WERI-Rb-1 (cell line): ENCODE measurements around the gene RAB3IL1.

Experiments used
- DNase-seq: peaks from one replicate; pipeline ENCODE4 v3.0.0-alpha.2; 2020
- H3K27ac ChIP-seq: fragments of 250-450 bp; sonication (Bioruptor Pico); 2 replicates; pipeline ENCODE4 v1.5.1; 2020; ENCODE audit warnings: mild to moderate bottlenecking, moderate library complexity
- H3K27me3 ChIP-seq: fragments of 250-450 bp; sonication (Bioruptor Pico); 2 replicates; pipeline ENCODE4 v1.5.1; 2021; ENCODE audit warnings: mild to moderate bottlenecking, low read depth, moderate library complexity; ENCODE audit not compliant: insufficient read depth, severe bottlenecking
- H3K36me3 ChIP-seq: fragments of 250-450 bp; sonication (Bioruptor Pico); 2 replicates; pipeline ENCODE4 v1.5.1; 2020; ENCODE audit warnings: mild to moderate bottlenecking, moderate library complexity
- H3K4me3 ChIP-seq: 2 replicates; pipeline ENCODE4 v1.5.1; 2011; ENCODE audit warnings: low read depth, mild to moderate bottlenecking, control low read depth, low read length
- H3K9me3 ChIP-seq: fragments of 250-450 bp; sonication (Bioruptor Pico); 2 replicates; pipeline ENCODE4 v1.5.1; 2021; ENCODE audit warnings: mild to moderate bottlenecking, moderate library complexity; ENCODE audit not compliant: severe bottlenecking
- CTCF ChIP-seq: IDR thresholded peaks from 2 replicates; pipeline ENCODE4 v1.5.1; 2011; ENCODE audit warnings: low read depth, mild to moderate bottlenecking, control low read depth, inconsistent platforms, low read length

RAB3IL1 gene

GRCh38 chr11:61913699-61914395 is 3.5 kb downstream of the RAB3IL1 start:
- Histone ChIP-seq H3K27me3 (no peaks in the 10 kb centered on the region), H3K9me3 (no peaks in the 10 kb centered on the region), H3K4me3 (no peak overlapping the region), H3K27ac (no peak overlapping the region), H3K36me3 (no peaks in the 10 kb centered on the region)
- no peak for DNase-seq
- no peak for TF ChIP-seq CTCF

- H3K4me3 ChIP-seq, result no peak overlapping the region
- no peak for TF ChIP-seq CTCF
- H3K9me3 ChIP-seq, result no peaks in the 10 kb centered on the region
- no peak for DNase-seq
- H3K36me3 ChIP-seq, result no peaks in the 10 kb centered on the region
- no peak overlapping the region for H3K27ac ChIP-seq
- H3K27me3 ChIP-seq, result no peaks in the 10 kb centered on the region
Observed at GRCh38 chr11:61912991-61913698, 4.2 kb downstream of the RAB3IL1 start.

- no peak overlapping the region for H3K4me3 ChIP-seq
- DNase-seq, result no peak
- H3K27me3 ChIP-seq, result no peaks in the 10 kb centered on the region
- no peaks in the 10 kb centered on the region for H3K36me3 ChIP-seq
- H3K9me3 ChIP-seq, result no peaks in the 10 kb centered on the region
- no peak overlapping the region for H3K27ac ChIP-seq
- no peak for TF ChIP-seq CTCF
Observed at GRCh38 chr11:61912530-61912898, 4.9 kb downstream of the RAB3IL1 start.

GRCh38 chr11:61911701-61912529 is 5.5 kb downstream of the RAB3IL1 start:
- no peaks in the 10 kb centered on the region for H3K36me3 ChIP-seq
- DNase-seq, result no peak
- H3K4me3 ChIP-seq, result no peak overlapping the region
- H3K27me3 ChIP-seq, result no peaks in the 10 kb centered on the region
- H3K9me3 ChIP-seq, result no peaks in the 10 kb centered on the region
- no peak for TF ChIP-seq CTCF
- no peak overlapping the region for H3K27ac ChIP-seq

- H3K27me3 ChIP-seq, result no peaks in the 10 kb centered on the region
- no peak overlapping the region for H3K4me3 ChIP-seq
- no peaks in the 10 kb centered on the region for H3K9me3 ChIP-seq
- H3K36me3 ChIP-seq, result no peaks in the 10 kb centered on the region
- DNase-seq, result no peak
- TF ChIP-seq CTCF, result no peak
- no peak overlapping the region for H3K27ac ChIP-seq
Observed at GRCh38 chr11:61911128-61911700, 6.2 kb downstream of the RAB3IL1 start.
